IPS-20b (cell line): ENCODE data around the gene HINT1.
A peak's percentile ranks its signal among the peaks of the same experiment; 100 is the strongest.
"Not testable (repeated sequence)": the region's sequence is repeated elsewhere in the genome, so short reads cannot be mapped to it uniquely, and the experiment has no call there.

Experiments used
- H3K27ac ChIP-seq: one replicate; pipeline ENCODE4 v1.5.1; 2013; ENCODE audit warnings: low read length
- H3K27me3 ChIP-seq: 2 replicates; pipeline ENCODE4 v1.6.1; 2013; ENCODE audit warnings: mild to moderate bottlenecking, low read length, inconsistent platforms; ENCODE audit not compliant: insufficient read depth
- H3K36me3 ChIP-seq: 2 replicates; pipeline ENCODE4 v1.6.1; 2013; ENCODE audit warnings: low read depth, mild to moderate bottlenecking, inconsistent platforms, low read length, moderate library complexity; ENCODE audit not compliant: insufficient read depth
- H3K4me1 ChIP-seq: 2 replicates; pipeline ENCODE4 v1.6.1; 2013; ENCODE audit warnings: mild to moderate bottlenecking, control low read depth, inconsistent platforms, low read length, moderate library complexity; ENCODE audit not compliant: insufficient read depth
- H3K4me3 ChIP-seq: 2 replicates; pipeline ENCODE4 v1.5.1; 2013; ENCODE audit warnings: mild to moderate bottlenecking, low read length, inconsistent platforms
- H3K9ac ChIP-seq: 2 replicates; pipeline ENCODE4 v1.6.1; 2013; ENCODE audit warnings: low read depth, mild to moderate bottlenecking, inconsistent platforms, low read length, moderate library complexity
- H3K9me3 ChIP-seq: 2 replicates; pipeline ENCODE4 v1.6.1; 2013; ENCODE audit warnings: mild to moderate bottlenecking, low read depth, low read length, inconsistent platforms; ENCODE audit not compliant: insufficient read depth

Gene HINT1

GRCh38 chr5:131196331-131196730 lies 31.3 kb upstream of the HINT1 start:
- Histone ChIP-seq H3K27ac (no peak overlapping the region), H3K9ac (no peak overlapping the region), H3K9me3 (no peaks in the 10 kb centered on the region), H3K36me3 (no peaks in the 10 kb centered on the region), H3K4me1 (no peaks in the 10 kb centered on the region), H3K27me3 (no peaks in the 10 kb centered on the region), H3K4me3 (no peak overlapping the region)

- H3K36me3 ChIP-seq, result no peaks in the 10 kb centered on the region
- H3K9me3 ChIP-seq, result no peaks in the 10 kb centered on the region
- no peak overlapping the region for H3K27ac ChIP-seq
- H3K27me3 ChIP-seq, result no peaks in the 10 kb centered on the region
- H3K4me3 ChIP-seq, result no peak overlapping the region
- H3K4me1 ChIP-seq, result no peaks in the 10 kb centered on the region
- H3K9ac ChIP-seq, result no peak overlapping the region
Observed at GRCh38 chr5:131195696-131196095, 30.6 kb upstream of the HINT1 start.

DNA sequence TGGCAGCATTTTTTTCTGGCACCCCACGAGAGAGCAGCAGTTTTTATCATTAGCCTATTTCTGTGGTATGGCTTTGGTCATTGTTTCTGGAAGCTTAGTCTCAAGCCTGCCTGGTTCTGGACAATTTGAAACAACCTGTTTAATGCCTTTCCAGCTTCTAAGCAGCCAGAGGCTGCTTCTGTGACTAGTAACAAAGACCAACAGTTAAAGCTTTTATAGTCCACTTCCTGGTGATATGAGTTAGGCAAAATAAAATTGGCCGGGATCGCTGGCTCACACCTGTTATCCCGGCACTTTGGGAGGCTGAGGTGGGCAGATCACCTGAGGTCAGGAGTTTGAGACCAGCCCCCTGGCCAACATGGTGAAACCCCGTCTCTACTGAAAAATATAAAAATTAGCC lies 29.7 kb upstream of the HINT1 start:
- no peaks in the 10 kb centered on the region for H3K4me1 ChIP-seq
- no peaks in the 10 kb centered on the region for H3K9me3 ChIP-seq
- no peaks in the 10 kb centered on the region for H3K36me3 ChIP-seq
- no peak overlapping the region for H3K27ac ChIP-seq
- H3K4me3 ChIP-seq, result no peak overlapping the region
- H3K27me3 ChIP-seq, result no peaks in the 10 kb centered on the region
- no peak overlapping the region for H3K9ac ChIP-seq

DNA sequence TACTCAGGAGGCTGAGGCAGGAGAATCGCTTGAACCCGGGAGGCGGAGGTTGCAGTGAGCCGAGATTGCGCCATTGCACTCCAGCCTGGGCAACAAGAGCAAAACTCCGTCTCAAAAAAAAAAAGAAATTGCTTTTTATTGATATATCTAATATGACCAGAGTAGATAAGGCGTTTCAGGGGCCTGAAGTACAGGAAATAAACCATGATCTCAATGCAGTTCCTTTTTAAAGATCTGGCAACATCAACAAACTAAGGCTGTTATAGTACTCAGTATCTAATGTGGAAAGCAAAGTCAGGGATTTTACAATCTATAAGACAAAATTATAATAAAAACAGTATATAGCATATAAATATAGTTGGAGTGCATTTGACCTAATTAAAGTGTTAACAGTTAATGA lies 28.8 kb upstream of the HINT1 start:
- H3K4me3 ChIP-seq, H3K27me3 ChIP-seq, H3K4me1 ChIP-seq, H3K9me3 ChIP-seq, H3K36me3 ChIP-seq, H3K9ac ChIP-seq, H3K27ac ChIP-seq: not testable (repeated sequence)

- no peak overlapping the region for H3K27ac ChIP-seq
- H3K27me3 ChIP-seq, result no peaks in the 10 kb centered on the region
- no peaks in the 10 kb centered on the region for H3K9me3 ChIP-seq
- no peaks in the 10 kb centered on the region for H3K4me1 ChIP-seq
- no peak overlapping the region for H3K4me3 ChIP-seq
- no peak overlapping the region for H3K9ac ChIP-seq
- H3K36me3 ChIP-seq, result no peaks in the 10 kb centered on the region
Observed at GRCh38 chr5:131193106-131193505, 28.1 kb upstream of the HINT1 start.

- Histone ChIP-seq H3K4me1 (no peaks in the 10 kb centered on the region), H3K9ac (no peak overlapping the region), H3K36me3 (no peaks in the 10 kb centered on the region), H3K27me3 (no peaks in the 10 kb centered on the region), H3K9me3 (no peaks in the 10 kb centered on the region), H3K4me3 (no peak overlapping the region), H3K27ac (no peak overlapping the region)
Observed at GRCh38 chr5:131186561-131187256, 21.7 kb upstream of the HINT1 start.

DNA sequence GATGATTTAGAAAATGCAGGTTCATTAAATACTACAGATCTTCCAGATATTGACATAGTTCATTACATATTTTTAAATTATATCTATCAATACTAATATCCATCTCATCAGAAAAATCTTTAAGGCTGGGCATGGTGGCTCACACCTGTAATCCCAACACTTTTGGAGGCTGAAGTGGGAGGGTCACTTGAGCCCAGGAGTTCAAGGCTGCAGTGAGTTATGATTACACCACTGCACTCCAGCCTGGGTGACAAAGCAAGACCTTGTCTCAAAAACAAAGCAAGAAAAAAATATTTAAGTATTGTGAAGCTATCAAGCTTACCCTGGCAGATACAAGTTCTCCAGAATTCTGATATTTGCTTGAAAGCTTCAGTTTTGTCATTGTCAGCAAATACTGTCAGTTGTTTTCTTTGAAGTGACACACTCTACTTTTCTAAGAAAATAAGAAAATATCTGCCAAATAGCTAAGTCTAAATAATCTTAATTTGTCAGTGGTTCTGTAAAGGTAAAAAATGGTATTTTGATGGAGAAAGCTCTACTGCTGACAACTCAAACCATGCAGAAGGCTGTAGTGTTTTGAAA lies 20.6 kb upstream of the HINT1 start:
- Histone ChIP-seq H3K9ac (no peak overlapping the region), H3K27me3 (no peaks in the 10 kb centered on the region), H3K36me3 (no peaks in the 10 kb centered on the region)

DNA sequence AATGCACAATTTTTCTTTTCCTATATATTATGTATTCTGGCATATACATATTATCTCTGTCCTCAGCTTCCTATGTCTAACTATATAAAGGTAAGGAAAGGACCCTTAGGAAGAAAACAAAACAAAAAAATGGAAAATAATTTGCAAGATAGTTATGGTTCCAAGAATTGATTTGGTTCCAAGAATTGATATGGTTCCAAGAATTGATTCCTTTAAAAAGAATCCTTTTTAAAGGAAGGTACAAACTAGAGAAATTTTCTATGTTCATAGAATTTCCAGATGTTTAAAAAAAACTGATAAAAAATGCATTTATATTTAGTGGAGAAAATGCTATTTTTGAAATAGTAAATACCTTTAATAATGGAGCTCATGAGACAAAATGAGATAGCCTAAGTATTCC lies 17.8 kb upstream of the HINT1 start:
- Histone ChIP-seq H3K4me3 (no peak overlapping the region), H3K9ac (no peak overlapping the region), H3K4me1 (no peaks in the 10 kb centered on the region), H3K27me3 (no peaks in the 10 kb centered on the region), H3K9me3 (no peaks in the 10 kb centered on the region), H3K36me3 (no peaks in the 10 kb centered on the region), H3K27ac (no peak overlapping the region)

More for the DNA sequence above, 20.6 kb upstream of the HINT1 start:
- H3K27ac ChIP-seq, result no peak overlapping the region
- H3K4me1 ChIP-seq, result no peaks in the 10 kb centered on the region
- no peaks in the 10 kb centered on the region for H3K9me3 ChIP-seq
- H3K4me3 ChIP-seq, result no peak overlapping the region

- Histone ChIP-seq H3K9me3 (no peaks in the 10 kb centered on the region), H3K9ac (no peak overlapping the region), H3K4me1 (no peaks in the 10 kb centered on the region), H3K36me3 (no peaks in the 10 kb centered on the region), H3K27ac (no peak overlapping the region), H3K4me3 (no peak overlapping the region), H3K27me3 (no peaks in the 10 kb centered on the region)
Observed at GRCh38 chr5:131180407-131180806, 15.4 kb upstream of the HINT1 start.

DNA sequence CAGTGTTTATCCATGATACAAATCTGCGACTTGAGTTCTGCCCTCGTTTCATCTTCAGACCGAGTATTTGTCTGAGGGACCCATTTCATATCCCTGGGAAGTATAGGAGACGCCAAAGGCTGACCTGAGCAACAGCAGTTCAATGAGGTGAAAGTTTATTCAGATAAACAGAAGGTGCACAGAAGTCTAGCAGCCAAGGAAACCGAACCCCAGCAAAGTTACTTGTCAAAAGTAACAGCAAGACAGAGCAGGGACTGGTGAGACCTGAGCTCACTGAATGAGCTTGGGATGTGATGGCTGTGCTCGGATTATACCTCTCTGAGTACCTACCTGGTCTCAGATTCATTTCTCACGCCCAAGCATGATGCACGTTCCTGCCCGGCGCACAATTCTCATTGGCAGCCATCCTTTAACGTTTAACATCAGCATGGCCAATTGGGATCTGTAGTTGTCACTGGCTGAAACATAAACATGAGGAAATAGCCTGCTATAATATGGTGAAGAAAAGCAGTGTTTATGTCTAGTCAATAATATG lies 6.3 kb upstream of the HINT1 start:
- peak overlapping the region; percentile 84; the same call in 1 of the 2 replicates for H3K9ac ChIP-seq
- no peaks in the 10 kb centered on the region for H3K27me3 ChIP-seq
- no peak overlapping the region for H3K27ac ChIP-seq
- H3K4me1 ChIP-seq, result peaks cover 4% of the 10 kb centered on the region; the same call in 1 of the 2 replicates
- peak overlapping the region; percentile 94 for H3K4me3 ChIP-seq
- H3K9me3 ChIP-seq, result no peaks in the 10 kb centered on the region
- no peaks in the 10 kb centered on the region for H3K36me3 ChIP-seq

DNA sequence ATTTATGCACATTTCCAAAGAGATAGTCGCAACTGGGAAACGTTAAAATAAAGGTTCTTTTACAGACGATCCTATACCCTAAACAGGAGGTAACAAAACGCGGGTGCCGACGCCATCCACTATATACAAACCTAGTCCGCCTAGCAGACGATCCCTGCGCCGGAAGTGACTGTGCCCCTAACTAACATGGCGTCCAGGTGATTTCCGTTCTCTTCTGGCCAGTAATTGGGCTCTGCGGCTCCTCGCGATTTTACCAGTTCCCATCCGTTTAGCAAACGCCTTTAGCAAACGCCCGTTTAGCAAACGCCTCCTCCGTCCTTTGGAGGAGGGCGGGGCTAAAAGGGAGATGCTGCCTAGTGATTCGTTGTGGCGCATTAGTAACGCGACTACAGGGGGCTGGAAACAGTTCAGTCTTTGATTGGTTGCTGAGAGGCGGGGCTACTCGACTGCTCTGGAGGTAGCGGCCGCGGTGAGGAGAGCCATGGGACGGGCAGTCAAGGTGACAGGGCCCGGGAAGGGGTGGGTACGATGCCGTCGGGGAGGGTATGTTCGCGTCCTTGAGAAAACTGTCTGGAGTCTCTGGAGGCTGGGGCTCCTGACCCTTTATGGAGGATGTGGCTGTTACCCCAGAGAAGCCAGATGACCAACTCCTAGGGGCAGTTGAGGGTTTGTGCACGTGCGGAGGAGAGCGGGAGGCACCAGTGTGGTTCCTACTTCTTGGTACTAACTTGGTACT lies 5.7 kb upstream of the HINT1 start, which contains the start of gene LYRM7:
LYRM7 (plus strand) TSS at position 405 of the 736 bp plus-strand sequence; CDS start at position 482, 77 bp downstream.
- Histone ChIP-seq H3K36me3 (no peaks in the 10 kb centered on the region), H3K27ac (peak within 1 kb of the TSS; percentile 68), H3K9me3 (no peaks in the 10 kb centered on the region), H3K4me1 (peaks cover 4% of the 10 kb centered on the region; the same call in 1 of the 2 replicates), H3K27me3 (no peaks in the 10 kb centered on the region), H3K4me3 (peak within 1 kb of the TSS; percentile 94), H3K9ac (peak within 1 kb of the TSS; percentile 97)
